DOHH2 (cell line): ENCODE data around the gene TTC3.

Source experiments
- CTCF ChIP-seq: fragments of 200-600 bp; sonication (generic); IDR thresholded peaks from one replicate; pipeline ENCODE4 v1.5.1; 2014; ENCODE audit warnings: antibody characterized with exemption, mild to moderate bottlenecking, low read depth, low read length; ENCODE audit not compliant: poor library complexity, severe bottlenecking
- EZH2phosphoT487 ChIP-seq: fragments of 200-600 bp; sonication (generic); IDR thresholded peaks from 2 replicates; pipeline ENCODE4 v1.6.1; 2017; ENCODE audit warnings: borderline replicate concordance, mild to moderate bottlenecking, antibody characterized with exemption, low read length, moderate library complexity, mixed read lengths

GRCh38 chr21:37237346-37237745 lies 164.3 kb downstream of the TTC3 start:
- TF ChIP-seq CTCF (no peak), EZH2phosphoT487 (no peak)
